HepG2 (cell line): ENCODE measurements around the gene QDPR. TPM values are rescaled to one million over a fixed set of nuclear protein-coding genes. Genes with fewer than 3 reads are reported as not detected.

Source experiments
- AGO2 ChIP-seq: fragments of 200-400 bp; formaldehyde crosslinking; optimal IDR thresholded peaks from 2 replicates; pipeline ENCODE3; 2017; ENCODE audit warnings: mild to moderate bottlenecking, low read depth, low read length, moderate library complexity
- DDIT3 ChIP-seq: sonication (generic); formaldehyde crosslinking; IDR thresholded peaks from 2 replicates; pipeline ENCODE4 v1.4.0; 2020; ENCODE audit warnings: mild to moderate bottlenecking, missing genetic modification reagents
- E2F2 ChIP-seq: sonication (generic); formaldehyde crosslinking; IDR thresholded peaks from 2 replicates; pipeline ENCODE4 v1.4.0; 2020; ENCODE audit warnings: missing genetic modification reagents, borderline replicate concordance
- HNF1A ChIP-seq, 2 experiments: sonication (generic) in 1 of 2; formaldehyde crosslinking in 1 of 2; IDR thresholded peaks; 2 replicates each; pipeline versions ENCODE4 v1.4.0 to v1.6.1; 2016 to 2020; ENCODE audit warnings: borderline replicate concordance in 1 of 2, low read depth in 1 of 2, mild to moderate bottlenecking in 1 of 2, missing genetic modification reagents in 1 of 2
- ZNF205 ChIP-seq: IDR thresholded peaks from 2 replicates; pipeline ENCODE4 v1.6.1; 2018; ENCODE audit warnings: missing biosample characterization, missing genetic modification reagents
- ZNF780A ChIP-seq: sonication (generic); formaldehyde crosslinking; IDR thresholded peaks from 2 replicates; pipeline ENCODE4 v1.8.0; 2022; ENCODE audit warnings: mild to moderate bottlenecking, missing genetic modification reagents, moderate library complexity
- polyA plus RNA-seq, 8 experiments: library from polyadenylated mRNA; depleted of rRNA in 3 of 8; stranded (reverse) in 7 of 8; unstranded in 1 of 8; fragments of >200 nt; fragmentation: Illumina TruSeq in 4 of 8; extraction: Trizol in 4 of 8; gene quantifications; 2 replicates each; pipeline versions ENCODE4 v1.2.1 to v1.2.3, GENCODE V29; 2011 to 2016; ENCODE audit warnings: low read depth in 4 of 8, missing spikeins in 1 of 8, mixed read lengths in 1 of 8; ENCODE audit not compliant: insufficient read depth in 1 of 8
- total RNA-seq, 5 experiments: library from RNA; depleted of rRNA; stranded (reverse); fragments of >200 nt; fragmentation: Illumina TruSeq; extraction: Trizol; gene quantifications; 2 replicates each; pipeline ENCODE4 v1.2.3, GENCODE V29; 2016; ENCODE audit warnings: low read depth in 1 of 5

Gene QDPR
- total and polyA plus RNA-seq, 2 of the 13 experiments (the other 11 are each of a cell fraction or from before 2014, with no cell fraction given), result 9.9 to 95.5 TPM

GRCh38 chr4:17534705-17535104, 22.8 kb upstream of the QDPR start (continued):
- TF ChIP-seq ZNF205 (no peak), E2F2 (CRISPR knock-in tag) (no peak), AGO2 (no peak), DDIT3 (no peak), ZNF780A (CRISPR knock-in tag) (no peak), HNF1A (IDR thresholded peaks at IDR 0.05; ENCODE audit: low read depth) (no peak), HNF1A (CRISPR knock-in tag; IDR thresholded peaks at IDR 0.05; ENCODE audit: borderline replicate concordance) (no peak)
- TF ChIP-seq, all 625 proteins: peak for 0
